ENCODE data around the gene ZFC3H1. TPM values are rescaled to one million over a fixed set of nuclear protein-coding genes. Genes with fewer than 3 reads are reported as not detected.
"Not testable (repeated sequence)": the region's sequence is repeated elsewhere in the genome, so short reads cannot be mapped to it uniquely, and the experiment has no call there.

ZFC3H1 gene
- total RNA-seq, 1 donor from 2014 or later = 17.9 TPM

DNA sequence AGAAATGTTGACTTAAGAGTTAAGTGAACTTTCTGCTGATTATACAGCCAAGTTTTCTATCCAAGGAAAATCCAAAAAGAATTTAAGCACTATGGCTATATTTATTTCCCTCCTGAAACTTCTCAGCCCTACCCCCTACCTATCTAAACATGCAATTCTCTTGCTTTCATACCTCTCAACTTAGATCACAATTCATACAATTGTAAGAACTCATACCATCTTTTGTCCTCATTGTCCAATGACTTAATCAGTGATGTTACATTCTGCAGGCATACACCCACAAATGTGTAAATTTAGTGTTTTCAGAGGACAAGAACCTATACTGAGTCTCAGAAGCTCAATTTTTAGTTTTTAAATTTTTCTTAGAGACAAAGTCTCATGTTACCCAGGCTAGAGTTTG, 62.1 kb downstream of the ZFC3H1 start:
- ATAC-seq (ENCODE audit: poor library complexity) = no peak

DNA sequence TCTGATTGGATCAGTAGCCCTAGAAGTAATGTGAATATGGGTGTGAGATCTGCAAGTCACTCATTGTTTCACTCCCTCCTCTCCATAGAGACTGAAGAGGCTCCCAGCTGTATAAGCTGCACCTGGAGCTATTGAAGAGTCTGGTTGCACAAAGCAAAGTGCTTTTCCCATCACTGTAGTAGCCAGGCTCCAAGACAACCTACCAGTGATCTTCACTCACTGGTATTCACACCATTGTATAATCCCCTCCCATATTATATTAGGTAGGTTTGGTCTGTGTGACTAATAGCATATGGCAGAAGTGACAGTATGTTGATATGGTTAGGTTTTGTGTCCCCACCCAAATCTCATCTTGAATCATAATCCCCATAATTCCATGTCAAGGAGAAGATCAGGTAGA, 64.4 kb downstream of the ZFC3H1 start:
- DNase-seq = no peak
- intact Hi-C loops (cut with DNase I) = no loop called here
- ATAC-seq (ENCODE audit: poor library complexity) = no peak

More for the DNA sequence above, 62.1 kb downstream of the ZFC3H1 start:
- DNase-seq = no peak
- intact Hi-C loops (cut with DNase I) = no loop called here

DNA sequence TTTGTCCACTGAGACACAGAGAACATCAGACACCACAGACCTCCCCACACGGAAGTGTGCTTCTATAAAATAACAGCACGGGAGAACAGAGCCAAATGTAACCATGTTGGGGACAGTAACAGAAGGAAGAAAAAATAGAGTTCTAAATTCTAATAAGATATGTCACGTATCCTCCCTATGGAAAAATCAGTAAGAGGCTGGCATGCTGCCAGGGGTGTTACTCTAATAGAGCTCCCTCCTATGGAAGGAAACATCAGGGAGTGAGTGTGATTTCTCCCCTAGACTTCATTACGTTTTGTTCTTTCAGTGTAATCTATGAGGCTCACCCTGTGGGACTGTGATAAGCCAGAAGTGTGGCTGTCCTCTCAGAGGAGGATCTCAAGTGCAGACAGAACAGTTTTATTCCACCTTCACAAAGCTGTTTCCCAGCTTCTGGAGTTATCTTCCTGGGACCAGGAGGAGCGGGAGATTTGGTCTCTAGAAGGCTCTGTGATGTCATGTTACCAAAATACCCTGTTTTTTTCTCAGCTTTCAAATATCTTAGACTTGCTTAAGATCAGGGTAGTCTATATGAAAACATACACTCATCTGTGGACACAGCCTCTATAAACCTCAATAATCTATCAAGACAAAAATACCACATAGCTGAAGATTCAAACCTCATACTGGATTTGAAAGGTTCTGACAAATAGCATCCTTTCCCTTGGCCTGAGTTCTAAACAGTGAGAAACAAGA, 69.3 kb downstream of the ZFC3H1 start:
- ATAC-seq (ENCODE audit: poor library complexity) (no peak), DNase-seq (no peak)
- intact Hi-C loops (cut with DNase I) = no loop called here

GRCh38 chr12:71592841-71593240, 70.8 kb downstream of the ZFC3H1 start:
- intact Hi-C loops (cut with DNase I) = no loop called here
- DNase-seq = no peak
- no peak for ATAC-seq (ENCODE audit: poor library complexity)

DNA sequence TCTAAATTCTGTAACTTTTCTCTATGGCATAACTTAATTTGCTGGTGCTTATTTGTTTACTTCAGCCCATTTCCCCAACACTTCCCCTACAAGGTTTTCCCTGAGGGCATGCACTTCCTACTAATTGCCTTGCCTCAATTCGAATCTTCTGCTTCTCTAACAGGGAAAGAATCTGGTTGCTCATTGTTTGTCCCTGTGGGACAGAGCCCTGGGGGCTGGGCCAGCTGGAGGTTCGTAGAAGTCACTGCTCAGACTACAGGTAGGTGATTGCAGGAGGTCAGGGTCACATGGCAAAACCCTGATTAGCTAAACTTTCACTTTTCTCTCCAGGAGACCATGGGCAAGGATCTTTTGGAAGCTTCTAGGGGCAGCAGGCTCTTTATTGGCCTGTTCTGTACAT, 72.0 kb downstream of the ZFC3H1 start:
- no peak for DNase-seq
- intact Hi-C loops (cut with DNase I) = no loop called here
- ATAC-seq (ENCODE audit: poor library complexity) = no peak

- no peak for ATAC-seq (ENCODE audit: poor library complexity)
- intact Hi-C loops (cut with DNase I) = no loop called here
- no peak for DNase-seq
Measured at GRCh38 chr12:71589478-71589881, 74.2 kb downstream of the ZFC3H1 start.

DNA sequence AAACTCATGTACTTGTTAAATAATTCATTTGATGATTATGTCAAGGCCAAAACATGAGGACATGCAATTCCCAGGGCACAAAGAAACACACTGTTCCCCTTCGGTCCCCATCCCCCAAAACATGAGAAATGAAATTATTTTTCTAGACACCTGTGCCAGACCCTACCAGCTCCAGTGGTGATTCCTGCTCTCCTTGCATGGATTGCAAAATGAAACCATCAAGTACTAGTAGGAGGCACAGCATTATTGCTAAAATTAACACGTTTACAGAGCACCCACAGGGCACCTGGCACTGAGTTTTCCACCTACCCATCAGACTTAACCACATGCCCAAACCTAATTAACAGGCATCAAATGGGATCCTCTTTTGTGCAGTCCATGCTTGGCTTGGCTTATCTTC, 76.6 kb downstream of the ZFC3H1 start:
- ATAC-seq (ENCODE audit: poor library complexity) (no peak), DNase-seq (no peak)

GRCh38 chr12:71585218-71585617, 78.4 kb downstream of the ZFC3H1 start:
- intact Hi-C loops (cut with DNase I) = no loop called here
- DNase-seq (no peak), ATAC-seq (ENCODE audit: poor library complexity) (no peak)

More for the DNA sequence above, 76.6 kb downstream of the ZFC3H1 start:
- intact Hi-C loops (cut with DNase I) = no loop called here

DNA sequence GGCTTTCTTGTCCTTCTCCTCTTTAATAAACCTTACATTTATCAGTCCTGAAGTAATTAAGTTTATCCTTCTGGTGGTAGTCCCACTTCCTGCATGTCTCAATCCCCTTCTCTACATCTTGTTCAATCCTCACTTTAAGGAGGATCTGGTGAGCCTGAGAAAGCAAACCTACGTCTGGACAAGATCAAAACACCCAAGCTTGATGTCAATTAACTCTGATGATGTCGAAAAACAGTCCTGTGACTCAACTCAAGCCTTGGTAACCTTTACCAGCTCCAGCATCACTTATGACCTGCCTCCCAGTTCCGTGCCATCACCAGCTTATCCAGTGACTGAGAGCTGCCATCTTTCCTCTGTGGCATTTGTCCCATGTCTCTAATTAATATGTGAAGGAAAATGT, 79.3 kb downstream of the ZFC3H1 start:
- intact Hi-C loops (cut with DNase I) = no loop called here
- no peak for ATAC-seq (ENCODE audit: poor library complexity)
- no peak for DNase-seq

- DNase-seq = no peak
- ATAC-seq (ENCODE audit: poor library complexity) = no peak
- intact Hi-C loops (cut with DNase I) = no loop called here
Measured at GRCh38 chr12:71582925-71583324, 80.7 kb downstream of the ZFC3H1 start.

- intact Hi-C loops (cut with DNase I) = no loop called here
- ATAC-seq (ENCODE audit: poor library complexity) (no peak), DNase-seq (no peak)
Measured at GRCh38 chr12:71581206-71581605, 82.4 kb downstream of the ZFC3H1 start.

- ATAC-seq (ENCODE audit: poor library complexity) (no peak), DNase-seq (no peak)
- intact Hi-C loops (cut with DNase I) = no loop called here
Measured at GRCh38 chr12:71578694-71579258, 84.9 kb downstream of the ZFC3H1 start.

DNA sequence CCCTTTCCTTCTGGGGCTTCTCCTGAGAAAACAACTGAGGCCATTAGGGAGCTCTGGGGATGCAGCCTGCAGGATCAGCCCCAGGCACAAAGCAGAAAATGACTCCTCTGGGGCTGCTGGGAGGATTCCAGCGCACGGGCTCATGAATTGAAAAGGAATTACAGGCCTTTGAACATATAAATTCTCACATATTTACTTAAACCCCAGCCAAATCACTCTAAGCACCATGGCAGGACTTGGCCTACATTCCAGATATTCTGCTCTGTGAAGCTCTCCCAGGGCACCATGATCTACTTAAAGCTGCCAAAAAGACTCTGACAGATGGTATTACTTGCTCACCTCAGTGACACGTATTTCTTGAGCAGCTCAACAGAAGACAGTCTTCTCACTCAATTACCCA, 87.2 kb downstream of the ZFC3H1 start:
- no peak for DNase-seq
- intact Hi-C loops (cut with DNase I) = no loop called here
- no peak for ATAC-seq (ENCODE audit: poor library complexity)

DNA sequence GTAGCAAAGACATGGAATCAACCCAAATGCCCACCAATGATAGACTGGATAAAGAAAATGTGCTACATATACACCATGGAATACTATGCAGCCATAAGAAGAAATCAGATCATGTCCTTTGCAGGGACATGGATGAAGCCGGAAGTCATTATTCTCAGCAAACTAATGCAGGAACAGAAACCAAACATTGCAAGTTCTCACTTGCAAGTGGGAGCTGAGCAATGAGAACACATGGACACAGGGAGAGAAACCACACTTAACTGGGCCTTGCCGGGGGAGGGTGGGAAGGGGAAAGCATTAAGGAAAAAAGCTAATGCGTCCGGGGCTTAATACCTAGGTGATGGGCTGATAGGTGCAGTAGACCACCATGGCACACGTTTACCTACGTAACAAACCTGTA, 93.8 kb downstream of the ZFC3H1 start:
- ATAC-seq (ENCODE audit: poor library complexity); DNase-seq; intact Hi-C loops (cut with DNase I): not testable (repeated sequence)

GRCh38 chr12:71567537-71567936, 96.1 kb downstream of the ZFC3H1 start:
- intact Hi-C loops (cut with DNase I) = no loop called here
- ATAC-seq (ENCODE audit: poor library complexity) (no peak), DNase-seq (no peak)

GRCh38 chr12:71566655-71567054, 97.0 kb downstream of the ZFC3H1 start:
- ATAC-seq (ENCODE audit: poor library complexity) = no peak
- intact Hi-C loops (cut with DNase I) = no loop called here

GRCh38 chr12:71565535-71565934, 98.1 kb downstream of the ZFC3H1 start:
- ATAC-seq (ENCODE audit: poor library complexity) (no peak), DNase-seq (no peak)
- intact Hi-C loops (cut with DNase I) = no loop called here

More at GRCh38 chr12:71566655-71567054, 97.0 kb downstream of the ZFC3H1 start:
- no peak for DNase-seq

DNA sequence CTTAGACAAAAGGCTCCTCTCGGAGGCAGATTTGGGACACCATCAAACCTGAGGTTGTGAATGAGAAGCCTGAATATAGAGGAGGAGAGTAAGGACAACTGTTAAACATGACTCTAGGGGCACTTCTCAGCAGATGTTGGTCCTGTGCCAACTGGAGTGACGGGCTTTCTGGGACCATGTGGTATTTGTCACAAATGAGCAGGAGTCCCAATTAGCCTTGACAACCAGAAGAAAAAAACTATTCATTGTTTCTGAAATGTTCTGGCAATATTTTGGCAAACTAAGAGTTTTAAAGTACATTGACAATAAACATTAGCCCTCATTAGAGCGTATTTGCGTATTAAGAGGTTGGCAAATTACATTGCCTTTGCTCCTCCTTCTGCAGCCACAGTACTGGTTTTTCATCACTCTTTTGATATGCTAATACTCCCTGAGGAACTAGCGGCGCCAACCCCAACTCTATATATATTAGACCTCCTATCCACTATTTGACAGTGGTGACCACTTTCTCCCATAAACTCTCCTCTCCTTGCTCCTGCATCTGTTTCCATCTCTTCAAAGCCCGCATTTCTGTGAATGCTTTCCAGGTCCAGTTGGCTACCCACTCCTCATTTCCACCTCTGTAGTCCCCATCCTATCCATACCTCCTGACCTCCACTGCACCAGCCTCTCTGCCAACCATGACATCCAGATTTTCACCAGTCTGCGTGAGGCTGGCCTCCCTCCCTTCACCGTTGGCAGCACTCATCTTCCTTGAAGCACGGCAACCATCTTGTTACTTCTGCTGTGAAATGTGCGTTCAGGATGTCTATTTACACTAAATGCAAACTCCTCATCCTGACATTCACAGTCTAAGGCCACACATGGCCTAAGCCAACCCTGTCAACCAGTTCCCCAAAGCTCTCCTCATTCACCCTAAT, 100.7 kb downstream of the ZFC3H1 start:
- intact Hi-C loops (cut with DNase I) = no loop called here
- no peak for ATAC-seq (ENCODE audit: poor library complexity)
- DNase-seq = no peak
